NB4 (cell line): ENCODE results near the gene DNAH9.

Experiments
- DNase-seq: peaks from one replicate; pipeline ENCODE4 v3.0.0; 2010; ENCODE audit warnings: low read depth
- H3K4me3 ChIP-seq: one replicate; pipeline ENCODE4 v1.5.1; 2011; ENCODE audit warnings: mild to moderate bottlenecking, low read depth, low read length, moderate library complexity
- CTCF ChIP-seq: IDR thresholded peaks from one replicate; pipeline ENCODE4 v1.5.1; 2012; ENCODE audit warnings: low read depth, low read length
- MAX ChIP-seq: IDR thresholded peaks from 2 replicates; pipeline ENCODE4 v1.6.1; 2011; ENCODE audit warnings: low read depth, low read length
- MYC ChIP-seq: IDR thresholded peaks from 2 replicates; pipeline ENCODE4 v1.6.1; 2011; ENCODE audit warnings: low read depth, low read length
- POLR2A ChIP-seq: IDR thresholded peaks from 2 replicates; pipeline ENCODE4 v1.6.1; 2011; ENCODE audit warnings: mild to moderate bottlenecking; ENCODE audit not compliant: insufficient read length; ENCODE audit errors: extremely low read depth

DNAH9 gene

GRCh38 chr17:11991461-11991860 is 393.2 kb downstream of the DNAH9 start:
- TF ChIP-seq CTCF (no peak), MYC (no peak), MAX (no peak), POLR2A (no peak)
- H3K4me3 ChIP-seq: no peak overlapping the region
- DNase-seq: no peak

GRCh38 chr17:11996722-11997146 is 398.5 kb downstream of the DNAH9 start:
- peak overlapping the region; percentile 75 for H3K4me3 ChIP-seq
- TF ChIP-seq CTCF: no peak
- no peak for TF ChIP-seq POLR2A
- no peak for TF ChIP-seq MAX
- no peak for TF ChIP-seq MYC

GRCh38 chr17:11997147-11997971 is 399.1 kb downstream of the DNAH9 start, which contains the start of gene ZNF18:
ZNF18 (minus strand) TSS chr17:11997475; CDS start chr17:11992829, 4,646 bp downstream.
- H3K4me3 ChIP-seq: peak within 1 kb of the TSS; percentile 75
- TF ChIP-seq POLR2A (peak; percentile 88), MYC (peak; percentile 61), CTCF (no peak)
- DNase-seq: peak; percentile 97

More at GRCh38 chr17:11996722-11997146, 398.5 kb downstream of the DNAH9 start:
- DNase-seq: peak; percentile 82

GRCh38 chr17:11997972-11998233 is 399.6 kb downstream of the DNAH9 start:
- no peak for DNase-seq
- H3K4me3 ChIP-seq: peak overlapping the region; percentile 68
- TF ChIP-seq MYC (no peak), MAX (no peak), POLR2A (no peak), CTCF (no peak)

- DNase-seq: peak; percentile 14
- no peak overlapping the region for H3K4me3 ChIP-seq
- TF ChIP-seq MYC: no peak
Observed at GRCh38 chr17:11999696-12000095, 401.4 kb downstream of the DNAH9 start.

GRCh38 chr17:12007466-12007865 is 409.2 kb downstream of the DNAH9 start:
- no peak for DNase-seq
- TF ChIP-seq MAX: no peak

More at GRCh38 chr17:12007466-12007865, 409.2 kb downstream of the DNAH9 start:
- no peak overlapping the region for H3K4me3 ChIP-seq
